Brain microvascular endothelial cell (primary cell): ENCODE measurements around the gene NHSL2.
"Not testable (repeated sequence)": the region's sequence is repeated elsewhere in the genome, so short reads cannot be mapped to it uniquely, and the experiment has no call there.

Experiments
- DNase-seq: peaks from one replicate; pipeline ENCODE4 v3.0.0-alpha.2; 2020
- H3K27ac ChIP-seq: fragments of 250-450 bp; sonication (Bioruptor Pico); 2 replicates; pipeline ENCODE4 v1.5.1; 2020; ENCODE audit warnings: mild to moderate bottlenecking, moderate library complexity
- H3K27me3 ChIP-seq: fragments of 250-450 bp; sonication (Bioruptor Pico); replicated peaks from 2 replicates; pipeline ENCODE4 v1.5.1; 2020; ENCODE audit warnings: mild to moderate bottlenecking
- H3K36me3 ChIP-seq: fragments of 250-450 bp; sonication (Bioruptor Pico); replicated peaks from 2 replicates; pipeline ENCODE4 v1.5.1; 2020; ENCODE audit warnings: mild to moderate bottlenecking
- H3K4me3 ChIP-seq: 2 replicates; pipeline ENCODE4 v1.5.1; 2011; ENCODE audit warnings: low read depth, mild to moderate bottlenecking, control low read depth, low read length, moderate library complexity
- CTCF ChIP-seq: IDR thresholded peaks from 2 replicates; pipeline ENCODE4 v1.5.1; 2011; ENCODE audit warnings: low read depth, mild to moderate bottlenecking, moderate library complexity, low read length, control low read depth, inconsistent platforms; ENCODE audit errors: missing control alignments
- in situ Hi-C: cut with HindIII; loops from 2 replicates; pipeline ENCODE4 v1.10.0; 2017; ENCODE audit warnings: low sequenced_read_pairs, low pct_ligation_motif_present

Gene NHSL2

GRCh38 chrX:71910643-71910985 lies at the start of gene NHSL2:
NHSL2 (plus strand) TSS chrX:71910845.
- Histone ChIP-seq H3K27ac (no peak within 1 kb of the TSS), H3K4me3 (peak within 1 kb of the TSS; percentile 53), H3K36me3 (no peaks in the 10 kb centered on the region), H3K27me3 (no peaks in the 10 kb centered on the region)
- in situ Hi-C loops = no loop called here
- TF ChIP-seq CTCF = no peak
- no peak for DNase-seq

- no peaks in the 10 kb centered on the region for H3K27me3 ChIP-seq
- no peak overlapping the region for H3K27ac ChIP-seq
- no peak for DNase-seq
- H3K4me3 ChIP-seq = no peak overlapping the region
- TF ChIP-seq CTCF = no peak
- in situ Hi-C loops = no loop called here
- no peaks in the 10 kb centered on the region for H3K36me3 ChIP-seq
These were observed 43.0 kb upstream of the NHSL2 start for GRCh38 chrX:71867680-71868079.

- H3K27ac ChIP-seq, in situ Hi-C loops, H3K27me3 ChIP-seq, H3K4me3 ChIP-seq, H3K36me3 ChIP-seq, DNase-seq: not testable (repeated sequence)
These were observed 41.1 kb upstream of the NHSL2 start for GRCh38 chrX:71869566-71869965.

GRCh38 chrX:71870208-71871098 lies 40.2 kb upstream of the NHSL2 start:
- DNase-seq = no peak
- Histone ChIP-seq H3K27me3 (no peaks in the 10 kb centered on the region), H3K36me3 (no peaks in the 10 kb centered on the region), H3K27ac (no peak overlapping the region), H3K4me3 (no peak overlapping the region)
- TF ChIP-seq CTCF = peak; percentile 55
- in situ Hi-C loops = no loop called here

GRCh38 chrX:71871367-71871766 lies 39.3 kb upstream of the NHSL2 start:
- H3K36me3 ChIP-seq = no peaks in the 10 kb centered on the region
- TF ChIP-seq CTCF = no peak
- H3K27me3 ChIP-seq = no peaks in the 10 kb centered on the region
- DNase-seq = peak; percentile 12
- in situ Hi-C loops = no loop called here
- no peak overlapping the region for H3K4me3 ChIP-seq
- H3K27ac ChIP-seq = no peak overlapping the region

GRCh38 chrX:71872542-71873458 lies 37.8 kb upstream of the NHSL2 start:
- no peak for DNase-seq
- TF ChIP-seq CTCF = no peak
- Histone ChIP-seq H3K4me3 (no peak overlapping the region), H3K36me3 (no peaks in the 10 kb centered on the region), H3K27me3 (no peaks in the 10 kb centered on the region), H3K27ac (no peak overlapping the region)
- in situ Hi-C loops = no loop called here
